HG03575 (cell line): Measurements from ENCODE around the gene ADGRG1.

Experiments
- ATAC-seq: cut with Tn5 transposase; IDR thresholded peaks from one replicate; pipeline ENCODE4 v1.9.1; 2021; ENCODE audit not compliant: unreplicated experiment, insufficient number of reproducible peaks, low FRiP score; ENCODE audit errors: extremely low read depth

Gene ADGRG1

GRCh38 chr16:57603115-57604024 lies 25.1 kb upstream of the ADGRG1 start:
- no peak for ATAC-seq

GRCh38 chr16:57604177-57604576 lies 24.3 kb upstream of the ADGRG1 start:
- ATAC-seq, result no peak

- no peak for ATAC-seq
Measured at GRCh38 chr16:57606147-57606846, 22.1 kb upstream of the ADGRG1 start.

GRCh38 chr16:57606847-57607501 lies 21.5 kb upstream of the ADGRG1 start:
- ATAC-seq, result no peak

GRCh38 chr16:57607676-57608461 lies 20.6 kb upstream of the ADGRG1 start:
- ATAC-seq, result no peak

- ATAC-seq, result no peak
Measured at GRCh38 chr16:57608462-57609113, 19.8 kb upstream of the ADGRG1 start.

- peak; percentile 83 for ATAC-seq
Measured at GRCh38 chr16:57609541-57610401, 18.7 kb upstream of the ADGRG1 start.

- no peak for ATAC-seq
Measured at GRCh38 chr16:57610611-57611010, 17.8 kb upstream of the ADGRG1 start.

- ATAC-seq, result no peak
Measured at GRCh38 chr16:57611181-57611580, 17.2 kb upstream of the ADGRG1 start.

GRCh38 chr16:57611706-57612105 lies 16.7 kb upstream of the ADGRG1 start:
- no peak for ATAC-seq

GRCh38 chr16:57612494-57612893 lies 15.9 kb upstream of the ADGRG1 start:
- no peak for ATAC-seq

GRCh38 chr16:57613514-57613913 lies 14.9 kb upstream of the ADGRG1 start:
- ATAC-seq, result no peak

GRCh38 chr16:57614536-57614935 lies 13.9 kb upstream of the ADGRG1 start:
- ATAC-seq, result no peak

- ATAC-seq, result no peak
Measured at GRCh38 chr16:57614944-57615343, 13.5 kb upstream of the ADGRG1 start.

GRCh38 chr16:57615813-57616212 lies 12.6 kb upstream of the ADGRG1 start:
- no peak for ATAC-seq

GRCh38 chr16:57616241-57616640 lies 12.2 kb upstream of the ADGRG1 start:
- no peak for ATAC-seq

- ATAC-seq, result no peak
Measured at GRCh38 chr16:57616876-57617275, 11.6 kb upstream of the ADGRG1 start.
